Measurements from ENCODE around the gene SCAMP2.

- TF ChIP-seq EZH2 (IDR thresholded peaks at IDR 0.05) (no peak), POLR2AphosphoS5 (IDR thresholded peaks at IDR 0.05; ENCODE audit: borderline replicate concordance, low read depth, low read length) (no peak), FOXP2 (optimal IDR thresholded peaks at IDR 0.05; ENCODE audit: control extremely low read depth, extremely low read length, insufficient read depth) (no peak)
Measured at GRCh38 chr15:74815961-74816360, 57.2 kb downstream of the SCAMP2 start.

Data from SK-N-MC (cell line).